Glutamatergic neuron (in vitro differentiated cells): ENCODE data around the gene ZNF474. TPM values are rescaled to one million over a fixed set of nuclear protein-coding genes. Genes with fewer than 3 reads are reported as not detected.

Source experiments
- DNase-seq: peaks from one replicate; pipeline ENCODE4 v3.0.0; 2022
- H3K27ac Mint-ChIP-seq: one replicate; pipeline ENCODE4 v1.8.0; 2020; ENCODE audit warnings: mild to moderate bottlenecking, mixed read lengths, inconsistent platforms; ENCODE audit not compliant: unreplicated experiment
- H3K27me3 Mint-ChIP-seq: one replicate; pipeline ENCODE4 v1.8.0; 2020; ENCODE audit warnings: mild to moderate bottlenecking, moderate library complexity, mixed read lengths, inconsistent platforms; ENCODE audit not compliant: unreplicated experiment
- H3K36me3 Mint-ChIP-seq: one replicate; pipeline ENCODE4 v1.8.0; 2020; ENCODE audit warnings: mild to moderate bottlenecking, mixed read lengths, inconsistent platforms; ENCODE audit not compliant: unreplicated experiment
- H3K4me1 Mint-ChIP-seq: one replicate; pipeline ENCODE4 v1.8.0; 2020; ENCODE audit warnings: mild to moderate bottlenecking, low read depth, mixed read lengths, inconsistent platforms; ENCODE audit not compliant: unreplicated experiment
- H3K4me3 Mint-ChIP-seq: one replicate; pipeline ENCODE4 v1.8.0; 2020; ENCODE audit warnings: mild to moderate bottlenecking, mixed read lengths, inconsistent platforms; ENCODE audit not compliant: unreplicated experiment
- H3K9me3 Mint-ChIP-seq: one replicate; pipeline ENCODE4 v1.8.0; 2020; ENCODE audit warnings: mild to moderate bottlenecking, moderate library complexity, mixed read lengths, inconsistent platforms; ENCODE audit not compliant: unreplicated experiment
- total RNA-seq: library from RNA; stranded (reverse); fragmentation: NEBNext Ultra II Directional; extraction: Animal tissue kit (Norgen Biotek cat#: 25700); gene quantifications from one replicate; pipeline ENCODE4 v1.2.1, GENCODE V29; 2021; ENCODE audit not compliant: unreplicated experiment
- TF ChIP-seq, protein P1 (sequence below): fragments of 200-600 bp; sonication (generic); IDR thresholded peaks from one replicate; pipeline ENCODE4 v1.5.0; 2021; ENCODE audit not compliant: partially characterized antibody, unreplicated experiment

ZNF474 gene
- total RNA-seq, 1 donor from 2014 or later: 0.64 TPM

DNA sequence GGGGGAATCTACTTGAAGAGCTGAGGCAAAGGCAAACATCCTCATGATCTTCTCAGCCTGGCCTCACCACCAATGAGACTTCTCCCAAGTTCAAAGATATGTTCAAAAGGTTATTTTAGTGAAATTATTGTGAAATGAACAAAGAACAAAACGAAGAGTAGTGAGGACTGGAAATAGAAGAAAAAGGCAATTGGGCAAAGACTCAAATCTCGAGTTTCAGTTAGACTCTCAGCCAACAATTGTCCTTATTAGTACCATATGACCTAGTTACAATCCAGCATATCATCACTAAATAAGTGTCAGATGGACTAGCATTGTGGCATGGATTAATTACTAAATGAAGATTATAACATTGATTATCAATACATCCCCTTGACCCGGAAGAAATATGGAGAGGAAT is 9.0 kb downstream of the ZNF474 start:
- Mint-ChIP-seq H3K27ac (no peak overlapping the region), H3K9me3 (no peaks in the 10 kb centered on the region), H3K27me3 (no peaks in the 10 kb centered on the region), H3K4me1 (no peaks in the 10 kb centered on the region), H3K36me3 (no peaks in the 10 kb centered on the region), H3K4me3 (no peak overlapping the region)
- DNase-seq: no peak
- TF ChIP-seq, protein P1, sequence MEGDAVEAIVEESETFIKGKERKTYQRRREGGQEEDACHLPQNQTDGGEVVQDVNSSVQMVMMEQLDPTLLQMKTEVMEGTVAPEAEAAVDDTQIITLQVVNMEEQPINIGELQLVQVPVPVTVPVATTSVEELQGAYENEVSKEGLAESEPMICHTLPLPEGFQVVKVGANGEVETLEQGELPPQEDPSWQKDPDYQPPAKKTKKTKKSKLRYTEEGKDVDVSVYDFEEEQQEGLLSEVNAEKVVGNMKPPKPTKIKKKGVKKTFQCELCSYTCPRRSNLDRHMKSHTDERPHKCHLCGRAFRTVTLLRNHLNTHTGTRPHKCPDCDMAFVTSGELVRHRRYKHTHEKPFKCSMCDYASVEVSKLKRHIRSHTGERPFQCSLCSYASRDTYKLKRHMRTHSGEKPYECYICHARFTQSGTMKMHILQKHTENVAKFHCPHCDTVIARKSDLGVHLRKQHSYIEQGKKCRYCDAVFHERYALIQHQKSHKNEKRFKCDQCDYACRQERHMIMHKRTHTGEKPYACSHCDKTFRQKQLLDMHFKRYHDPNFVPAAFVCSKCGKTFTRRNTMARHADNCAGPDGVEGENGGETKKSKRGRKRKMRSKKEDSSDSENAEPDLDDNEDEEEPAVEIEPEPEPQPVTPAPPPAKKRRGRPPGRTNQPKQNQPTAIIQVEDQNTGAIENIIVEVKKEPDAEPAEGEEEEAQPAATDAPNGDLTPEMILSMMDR: no peak

DNA sequence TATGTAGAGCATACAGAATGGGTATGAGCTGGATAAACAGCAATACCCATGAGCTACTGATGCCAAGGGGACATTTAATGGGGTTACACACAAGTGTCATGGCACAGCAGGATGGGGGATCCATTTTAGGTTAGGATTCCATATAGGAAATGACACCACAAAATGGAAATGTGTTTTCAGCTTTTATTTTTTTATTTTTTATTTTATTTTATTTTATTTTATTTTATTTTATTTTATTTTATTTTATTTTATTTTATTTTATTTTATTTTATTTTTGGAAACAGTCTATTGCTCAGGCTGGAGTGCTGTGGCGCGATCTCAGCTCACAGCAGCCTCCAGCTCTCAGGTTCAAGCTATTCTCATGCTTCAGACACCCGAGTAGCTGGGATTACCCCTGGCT is 11.6 kb downstream of the ZNF474 start:
- Mint-ChIP-seq H3K27ac (no peak overlapping the region), H3K27me3 (no peaks in the 10 kb centered on the region), H3K4me3 (no peak overlapping the region), H3K4me1 (peaks cover 10% of the 10 kb centered on the region), H3K9me3 (no peaks in the 10 kb centered on the region), H3K36me3 (no peaks in the 10 kb centered on the region)
- TF ChIP-seq, protein P1: no peak
- DNase-seq: no peak

DNA sequence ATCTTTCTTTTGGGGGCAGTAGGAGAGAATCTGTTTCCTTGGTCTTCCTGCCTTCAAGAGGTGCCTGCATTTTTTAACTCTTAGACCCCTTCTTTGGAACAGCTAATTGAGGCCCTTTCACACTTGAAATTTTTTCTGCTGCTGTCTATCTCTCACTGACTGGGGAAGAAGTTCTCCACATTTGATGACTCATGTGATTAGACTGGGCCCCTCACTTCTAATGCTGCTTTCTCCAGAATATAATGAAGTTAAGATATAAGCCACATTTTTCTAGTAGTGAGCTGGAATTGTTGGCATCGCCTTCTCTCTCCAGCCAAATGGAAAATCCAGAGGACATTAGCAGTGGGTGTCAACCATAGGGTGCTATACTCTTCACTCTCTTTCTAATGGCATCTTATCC is 12.4 kb downstream of the ZNF474 start:
- Mint-ChIP-seq H3K27me3 (no peaks in the 10 kb centered on the region), H3K9me3 (no peaks in the 10 kb centered on the region), H3K4me3 (no peak overlapping the region), H3K27ac (no peak overlapping the region), H3K4me1 (peaks cover 12% of the 10 kb centered on the region), H3K36me3 (no peaks in the 10 kb centered on the region)
- TF ChIP-seq, protein P1: no peak
- DNase-seq: no peak

DNA sequence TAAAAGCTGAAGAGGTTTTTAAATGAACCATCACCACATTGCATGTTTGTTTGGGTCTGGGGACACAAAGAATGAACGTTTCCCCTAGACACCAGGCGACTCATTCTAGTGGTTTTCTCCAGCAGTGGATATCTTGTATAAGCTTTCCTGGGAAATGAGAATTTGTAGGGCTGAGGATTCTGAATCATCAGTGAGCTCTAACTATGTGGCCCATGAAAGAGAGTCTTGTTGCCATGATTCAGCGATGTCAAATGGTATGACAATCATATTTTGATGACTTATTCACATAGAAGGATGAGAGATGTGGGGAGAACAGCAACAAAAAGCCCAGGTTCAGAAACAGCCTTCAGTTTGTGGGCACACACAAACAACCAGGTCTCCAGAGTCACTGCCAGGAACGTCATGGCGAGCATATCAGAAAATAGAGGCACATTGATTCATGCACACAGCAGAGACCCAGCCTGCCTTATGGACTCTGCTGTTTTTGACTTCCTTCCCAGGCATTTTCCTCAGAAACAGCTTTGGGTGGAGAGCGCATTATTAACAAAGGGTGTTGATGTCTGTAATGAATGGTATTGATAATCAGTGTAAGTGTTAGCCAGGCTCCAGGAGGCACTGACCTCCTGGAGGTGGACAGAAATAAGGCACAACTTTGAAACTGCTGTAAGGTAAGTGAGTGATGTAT is 13.3 kb downstream of the ZNF474 start:
- peaks cover 14% of the 10 kb centered on the region for H3K4me1 Mint-ChIP-seq
- H3K4me3 Mint-ChIP-seq: no peak overlapping the region
- no peaks in the 10 kb centered on the region for H3K36me3 Mint-ChIP-seq
- H3K27ac Mint-ChIP-seq: no peak overlapping the region
- DNase-seq: no peak
- TF ChIP-seq, protein P1: no peak
- H3K27me3 Mint-ChIP-seq: no peaks in the 10 kb centered on the region
- H3K9me3 Mint-ChIP-seq: no peaks in the 10 kb centered on the region

DNA sequence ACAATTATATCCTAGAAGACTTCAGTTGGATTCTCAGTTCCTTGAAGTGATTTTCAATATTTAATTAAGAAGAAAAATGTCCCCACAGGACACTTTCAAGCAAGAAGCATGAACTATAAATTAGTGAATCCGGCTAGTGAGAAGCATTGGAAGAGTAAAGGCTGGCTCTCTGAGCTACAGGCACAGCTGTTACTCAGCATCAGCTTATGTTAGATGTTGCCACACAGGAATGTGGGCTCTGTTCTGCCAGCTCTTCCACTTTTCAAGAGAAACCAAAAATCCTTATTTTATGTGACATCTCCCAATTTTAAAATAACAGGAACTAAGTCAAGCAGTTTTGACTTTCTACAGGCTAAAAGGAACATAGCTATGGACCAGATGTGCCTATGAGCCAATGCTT is 14.9 kb downstream of the ZNF474 start:
- Mint-ChIP-seq H3K27me3 (no peaks in the 10 kb centered on the region), H3K9me3 (peaks cover 1% of the 10 kb centered on the region), H3K4me3 (no peak overlapping the region), H3K27ac (no peak overlapping the region), H3K36me3 (no peaks in the 10 kb centered on the region), H3K4me1 (peaks cover 23% of the 10 kb centered on the region)
- no peak for DNase-seq
- TF ChIP-seq, protein P1: no peak
